Measurements from ENCODE around the gene TRIM65.

DNA sequence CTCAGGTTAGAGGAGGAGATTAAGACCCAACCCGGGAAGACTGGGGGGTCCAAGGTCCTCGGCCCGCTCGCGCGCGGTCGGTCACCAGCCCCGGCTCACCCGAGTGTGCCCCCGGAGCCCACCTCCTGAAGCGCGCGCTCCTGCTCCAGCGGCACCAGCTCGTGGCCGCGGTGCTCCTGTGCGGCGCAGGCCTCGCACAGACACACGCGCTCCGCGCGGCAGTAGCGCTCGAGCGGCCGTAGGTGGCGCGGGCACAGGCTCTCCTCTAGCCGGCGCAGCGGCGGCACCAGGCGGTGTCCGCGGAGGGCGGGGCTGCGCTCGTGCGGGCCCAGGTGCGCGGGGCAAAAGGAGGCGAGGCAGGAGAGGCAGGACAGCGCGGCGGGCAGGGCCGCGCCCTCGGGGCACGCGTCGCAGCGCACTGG is 19.0 kb downstream of the TRIM65 start:
- TF ChIP-seq, protein P1, sequence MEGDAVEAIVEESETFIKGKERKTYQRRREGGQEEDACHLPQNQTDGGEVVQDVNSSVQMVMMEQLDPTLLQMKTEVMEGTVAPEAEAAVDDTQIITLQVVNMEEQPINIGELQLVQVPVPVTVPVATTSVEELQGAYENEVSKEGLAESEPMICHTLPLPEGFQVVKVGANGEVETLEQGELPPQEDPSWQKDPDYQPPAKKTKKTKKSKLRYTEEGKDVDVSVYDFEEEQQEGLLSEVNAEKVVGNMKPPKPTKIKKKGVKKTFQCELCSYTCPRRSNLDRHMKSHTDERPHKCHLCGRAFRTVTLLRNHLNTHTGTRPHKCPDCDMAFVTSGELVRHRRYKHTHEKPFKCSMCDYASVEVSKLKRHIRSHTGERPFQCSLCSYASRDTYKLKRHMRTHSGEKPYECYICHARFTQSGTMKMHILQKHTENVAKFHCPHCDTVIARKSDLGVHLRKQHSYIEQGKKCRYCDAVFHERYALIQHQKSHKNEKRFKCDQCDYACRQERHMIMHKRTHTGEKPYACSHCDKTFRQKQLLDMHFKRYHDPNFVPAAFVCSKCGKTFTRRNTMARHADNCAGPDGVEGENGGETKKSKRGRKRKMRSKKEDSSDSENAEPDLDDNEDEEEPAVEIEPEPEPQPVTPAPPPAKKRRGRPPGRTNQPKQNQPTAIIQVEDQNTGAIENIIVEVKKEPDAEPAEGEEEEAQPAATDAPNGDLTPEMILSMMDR (IDR thresholded peaks at IDR 0.05; ENCODE audit: low read depth, low read length): peak; percentile 33; the same call in 1 of the 2 replicates
- TF ChIP-seq EZH2phosphoT487 (IDR thresholded peaks at IDR 0.05; ENCODE audit: low read depth): no peak

Measured in OCI-LY3 (cell line).